ENCODE data around the gene TSPYL2.
A peak's percentile ranks its signal among the peaks of the same experiment; 100 is the strongest.

The TSPYL2 gene

DNA sequence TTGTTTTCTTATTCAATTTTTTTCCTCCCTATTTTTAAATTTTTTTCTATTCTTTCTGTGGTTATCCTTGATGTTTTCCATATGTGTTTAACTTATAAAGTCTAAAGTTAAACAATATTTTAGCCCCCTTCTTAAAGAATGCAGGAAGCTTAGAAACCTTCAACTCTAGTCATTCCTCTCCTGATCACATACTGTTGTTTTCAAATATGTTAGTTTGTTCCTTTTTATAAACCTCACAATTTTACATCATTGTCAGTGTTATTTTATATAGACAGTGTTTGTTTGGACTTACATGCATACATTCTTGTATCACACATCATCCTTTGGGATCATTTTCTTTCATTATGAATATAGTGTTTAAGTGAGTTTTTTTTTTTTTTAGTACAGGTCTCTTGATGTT is 43.3 kb downstream of the TSPYL2 start:
- no peak for DNase-seq (ENCODE audit: low read depth)

- DNase-seq (ENCODE audit: low read depth): no peak
Observed at GRCh38 chrX:53126377-53126776, 44.2 kb downstream of the TSPYL2 start.

DNA sequence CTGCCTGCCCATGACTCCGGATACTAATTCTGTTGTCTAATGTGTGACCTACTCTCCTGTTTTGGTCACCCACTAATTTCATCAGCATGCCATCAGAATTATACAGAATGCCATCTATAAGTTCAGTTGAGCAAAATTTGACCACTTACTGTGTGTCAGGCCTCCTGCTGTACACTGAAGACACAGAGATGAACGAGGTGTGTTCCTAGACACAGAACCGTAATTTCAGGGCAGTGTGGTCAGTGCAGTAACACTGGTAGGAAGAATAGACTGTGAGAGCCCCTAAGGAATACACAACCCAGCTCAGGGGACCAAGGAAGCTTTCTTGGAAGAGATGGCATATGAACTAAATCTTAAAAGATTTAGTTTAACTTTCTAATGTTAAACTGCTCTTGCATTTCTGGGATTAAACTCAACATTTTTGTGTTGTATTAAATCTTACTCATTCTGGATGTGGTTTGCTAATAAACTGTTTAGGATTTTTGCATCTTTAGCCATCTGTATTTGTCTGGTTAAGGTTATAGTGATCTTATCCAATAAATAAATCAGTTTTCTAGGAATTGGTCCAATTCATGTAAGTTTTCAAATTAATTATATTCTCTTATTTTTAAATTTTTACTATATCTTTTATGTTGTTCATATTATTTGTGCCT is 46.1 kb downstream of the TSPYL2 start:
- DNase-seq (ENCODE audit: low read depth): peak; percentile 40

- DNase-seq (ENCODE audit: low read depth): no peak
Observed at GRCh38 chrX:53133400-53133799, 51.2 kb downstream of the TSPYL2 start.

- DNase-seq (ENCODE audit: low read depth): no peak
Observed at GRCh38 chrX:53135581-53135980, 53.4 kb downstream of the TSPYL2 start.

Measured in ELR (cell line).